GM10266 (cell line): ENCODE data around the gene BCAT1.
A peak's percentile ranks its signal among the peaks of the same experiment; 100 is the strongest.

Experiments used
- DNase-seq: peaks from one replicate; pipeline ENCODE4 v3.0.0; 2012; ENCODE audit errors: extremely low spot score
- CTCF ChIP-seq: IDR thresholded peaks from 2 replicates; pipeline ENCODE4 v1.5.1; 2012; ENCODE audit warnings: mild to moderate bottlenecking, low read depth; ENCODE audit not compliant: control insufficient read depth, insufficient read depth; ENCODE audit errors: missing control alignments

Gene BCAT1

DNA sequence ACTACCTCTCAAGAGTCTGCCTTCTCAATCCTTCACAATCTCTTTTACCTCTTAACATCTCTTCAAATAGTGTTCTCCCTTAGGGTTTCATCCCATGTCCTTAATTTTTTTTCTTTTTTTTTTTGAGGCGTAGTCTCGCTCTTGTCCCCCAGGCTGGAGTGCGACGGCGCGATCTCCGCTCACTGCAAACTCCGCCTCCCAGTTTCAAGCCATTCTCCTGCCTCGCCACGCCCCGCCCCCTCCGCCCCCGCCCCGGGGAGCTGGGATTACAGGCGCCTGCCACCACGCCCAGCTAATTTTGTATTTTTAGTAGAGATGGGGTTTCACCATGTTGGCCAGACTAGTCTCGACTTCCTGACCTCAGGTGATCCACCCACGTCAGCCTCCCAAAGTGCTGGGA, 7.0 kb upstream of the BCAT1 start:
- TF ChIP-seq CTCF, result no peak
- no peak for DNase-seq

- no peak for TF ChIP-seq CTCF
- DNase-seq, result no peak
These were observed 6.5 kb upstream of the BCAT1 start for GRCh38 chr12:24955389-24955788.

GRCh38 chr12:24954261-24954660, 5.4 kb upstream of the BCAT1 start:
- DNase-seq, result no peak
- no peak for TF ChIP-seq CTCF

GRCh38 chr12:24952389-24952788, 3.5 kb upstream of the BCAT1 start:
- no peak for DNase-seq
- TF ChIP-seq CTCF, result no peak

DNA sequence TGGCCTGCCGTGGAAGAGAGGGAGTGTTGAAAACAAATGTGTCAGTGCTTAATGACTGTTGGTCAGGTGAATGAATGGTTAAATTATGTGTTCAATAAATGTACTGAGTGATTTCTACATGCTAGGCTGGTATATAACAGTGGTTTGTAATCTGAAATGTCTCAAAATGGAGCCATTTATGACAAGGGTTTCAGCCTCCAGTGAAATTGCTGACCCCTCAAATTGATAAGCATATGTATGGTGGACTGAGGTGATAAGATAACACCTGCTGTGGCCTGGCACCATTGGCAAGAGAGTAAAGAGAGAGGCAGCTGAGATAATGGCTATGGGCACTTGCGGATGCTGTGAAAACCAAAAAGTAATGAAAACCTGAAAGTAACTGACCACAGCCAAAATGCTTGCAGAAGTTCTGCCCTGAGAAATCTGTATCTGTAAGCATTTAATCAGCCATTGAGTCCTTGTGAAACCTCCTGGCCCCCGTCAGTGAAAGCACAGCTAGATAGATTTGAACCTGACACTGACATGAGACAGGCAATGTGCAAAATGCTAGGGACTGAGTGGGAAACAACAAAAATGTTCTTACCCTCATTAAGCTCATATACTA, 1.4 kb upstream of the BCAT1 start:
- DNase-seq, result peak; percentile 53
- TF ChIP-seq CTCF, result no peak

GRCh38 chr12:24948420-24948756, 513 bp downstream of the BCAT1 start:
- TF ChIP-seq CTCF, result no peak
- DNase-seq, result no peak

DNA sequence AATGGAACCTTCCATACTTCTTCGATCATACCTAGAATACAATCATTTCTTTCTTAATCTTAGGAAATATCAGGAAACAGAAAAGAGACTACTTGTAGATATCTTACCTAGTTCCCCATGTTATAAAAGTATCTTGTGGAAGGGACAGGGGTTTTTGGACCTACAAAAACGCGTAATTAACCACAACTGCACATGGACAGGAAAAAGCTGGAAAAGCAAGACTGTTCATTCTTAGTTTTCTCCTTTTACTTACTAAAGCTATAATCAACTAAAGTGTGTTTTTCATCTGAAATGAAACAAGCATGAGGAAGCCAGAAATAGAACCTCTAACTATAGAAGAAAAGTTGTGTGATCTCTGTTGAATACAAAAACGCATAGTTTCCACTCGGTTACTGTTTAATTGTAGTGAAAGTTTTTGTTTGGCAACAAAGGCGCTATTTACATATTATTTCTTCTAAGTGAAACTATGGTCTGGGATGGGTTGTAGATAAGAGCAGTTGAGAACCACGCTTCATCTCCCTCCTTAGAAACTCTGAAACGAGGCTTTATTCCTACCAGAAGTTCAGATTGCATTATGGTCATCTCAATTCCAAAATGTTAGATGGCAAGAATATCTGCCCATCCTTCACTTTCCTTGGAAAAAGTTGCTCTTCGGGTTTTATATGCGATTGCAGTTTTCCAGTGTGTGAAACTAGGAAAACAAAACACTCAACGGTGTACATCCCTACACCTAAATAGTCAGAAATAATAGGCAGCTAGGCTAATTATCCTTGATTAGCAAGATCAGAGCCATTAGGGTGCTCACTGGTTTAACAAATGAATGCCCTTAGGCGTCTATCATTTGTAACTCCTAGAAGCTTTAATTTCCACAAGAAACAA, 1.1 kb downstream of the BCAT1 start:
- peak; percentile 38 for DNase-seq
- no peak for TF ChIP-seq CTCF
